ENCODE measurements around the gene WSCD1. TPM values are rescaled to one million over a fixed set of nuclear protein-coding genes. Genes with fewer than 3 reads are reported as not detected.

The WSCD1 gene
- total and polyA plus RNA-seq, 2 donors (not counting 1 experiment from before 2014, with no cell fraction given): not detected

DNA sequence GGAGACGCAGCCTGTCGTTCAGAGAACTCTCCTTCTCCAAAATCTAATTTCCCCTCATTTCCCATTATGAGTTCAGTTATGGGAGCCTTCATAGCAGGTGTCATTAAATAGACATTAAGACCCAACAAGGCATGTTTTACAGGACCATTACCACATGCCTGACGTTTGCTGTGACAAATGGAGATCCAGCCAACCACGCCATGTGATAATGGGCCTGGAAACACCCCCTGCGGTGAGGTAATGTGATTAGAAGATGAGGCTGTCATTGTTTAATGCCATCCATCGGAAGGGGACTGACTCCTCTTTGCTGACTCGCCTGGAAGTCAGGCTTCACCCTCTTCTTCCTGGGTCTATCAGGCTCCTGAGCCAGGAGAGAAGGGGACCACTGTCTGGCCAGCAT is 76.9 kb downstream of the WSCD1 start:
- H3K4me3 Mint-ChIP-seq: no peak overlapping the region
- CTCF ChIA-PET: interaction anchor here (1.4 kb wide), 1 partner anchor 289 kb away, joined by 3 read pairs; no protein-coding TSS in a partner anchor

DNA sequence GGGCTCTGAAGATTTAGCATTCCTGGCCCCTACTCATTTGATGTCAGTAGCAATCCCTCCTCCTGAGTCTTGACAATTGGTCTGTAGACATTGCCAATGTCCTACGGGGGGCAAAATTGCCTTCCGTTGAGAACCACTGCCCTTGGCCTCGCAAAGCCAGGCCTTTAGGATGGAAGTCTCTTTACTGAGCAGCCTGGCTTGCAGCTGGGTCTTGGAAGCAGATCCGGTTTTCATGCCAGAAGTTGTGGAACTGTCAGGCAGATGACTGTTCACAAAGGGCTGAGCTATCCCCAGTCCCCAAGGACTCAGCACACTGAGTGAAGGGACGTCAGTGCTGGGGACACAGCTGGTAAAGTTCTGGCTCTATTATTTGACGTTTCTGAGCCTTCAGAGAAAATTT is 83.2 kb downstream of the WSCD1 start:
- ATAC-seq (ENCODE audit: low read depth) (no peak), DNase-seq (no peak)
- CTCF ChIA-PET: no interaction called here
- Mint-ChIP-seq H3K4me3 (no peak overlapping the region), H3K9me3 (ENCODE audit: insufficient read depth) (no peaks in the 10 kb centered on the region), H3K27me3 (peaks cover 7% of the 10 kb centered on the region), H3K4me1 (no peaks in the 10 kb centered on the region), H3K27ac (no peak overlapping the region)
- no peak overlapping the region for H2AFZ ChIP-seq (ENCODE audit: insufficient read depth, low read depth, low read length, poor library complexity, severe bottlenecking)
- no peaks in the 10 kb centered on the region for H3K4me1 ChIP-seq (ENCODE audit: control insufficient read depth in 2 of 2, insufficient read depth in 2 of 2, low read length in 2 of 2)
- H3K4me2 ChIP-seq (replicated peaks; ENCODE audit: low read depth, low read length, poor library complexity, severe bottlenecking): no peak overlapping the region
- no peaks in the 10 kb centered on the region for H3K9me3 ChIP-seq (ENCODE audit: control extremely low read depth in 1 of 3, control insufficient read depth in 2 of 3, insufficient read depth in 1 of 3, low read length in 2 of 3)
- no peaks in the 10 kb centered on the region for H4K20me1 ChIP-seq (ENCODE audit: control insufficient read depth, insufficient read depth, low read length, poor library complexity, severe bottlenecking)
- no peak overlapping the region for H3K27ac ChIP-seq (ENCODE audit: low read length in 2 of 2)
- no peak overlapping the region for H3K4me3 ChIP-seq (ENCODE audit: control extremely low read depth in 1 of 5, extremely low read depth in 1 of 5, insufficient read depth in 1 of 5, low read depth in 2 of 5, low read length in 4 of 5)
- H3K79me2 ChIP-seq (ENCODE audit: control insufficient read depth, insufficient read depth, low read length): no peaks in the 10 kb centered on the region
- peaks cover 0 to 6% (median 0%) of the 10 kb centered on the region in 4 experiments for H3K27me3 ChIP-seq (replicated peaks in 1 of 4; ENCODE audit: control extremely low read depth in 1 of 4, control insufficient read depth in 3 of 4, insufficient read depth in 4 of 4, low read length in 3 of 4)
- no peak overlapping the region for H3K9ac ChIP-seq (ENCODE audit: low read length)
- intact Hi-C loops (cut with micrococcal nuclease): no loop called here
- TF ChIP-seq, protein P1, sequence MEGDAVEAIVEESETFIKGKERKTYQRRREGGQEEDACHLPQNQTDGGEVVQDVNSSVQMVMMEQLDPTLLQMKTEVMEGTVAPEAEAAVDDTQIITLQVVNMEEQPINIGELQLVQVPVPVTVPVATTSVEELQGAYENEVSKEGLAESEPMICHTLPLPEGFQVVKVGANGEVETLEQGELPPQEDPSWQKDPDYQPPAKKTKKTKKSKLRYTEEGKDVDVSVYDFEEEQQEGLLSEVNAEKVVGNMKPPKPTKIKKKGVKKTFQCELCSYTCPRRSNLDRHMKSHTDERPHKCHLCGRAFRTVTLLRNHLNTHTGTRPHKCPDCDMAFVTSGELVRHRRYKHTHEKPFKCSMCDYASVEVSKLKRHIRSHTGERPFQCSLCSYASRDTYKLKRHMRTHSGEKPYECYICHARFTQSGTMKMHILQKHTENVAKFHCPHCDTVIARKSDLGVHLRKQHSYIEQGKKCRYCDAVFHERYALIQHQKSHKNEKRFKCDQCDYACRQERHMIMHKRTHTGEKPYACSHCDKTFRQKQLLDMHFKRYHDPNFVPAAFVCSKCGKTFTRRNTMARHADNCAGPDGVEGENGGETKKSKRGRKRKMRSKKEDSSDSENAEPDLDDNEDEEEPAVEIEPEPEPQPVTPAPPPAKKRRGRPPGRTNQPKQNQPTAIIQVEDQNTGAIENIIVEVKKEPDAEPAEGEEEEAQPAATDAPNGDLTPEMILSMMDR (IDR thresholded peaks at IDR 0.05): no peak
- TF ChIP-seq EZH2 (IDR thresholded peaks at IDR 0.05; ENCODE audit: borderline replicate concordance, insufficient read depth, low read depth, low read length, poor library complexity, severe bottlenecking): no peak
- 76% methylated on average over 6 of the region's 6 CpGs for WGBS (ENCODE audit: insufficient coverage)
- POLR2A ChIA-PET: no interaction called here
- H3K36me3 ChIP-seq (replicated peaks in 1 of 2; ENCODE audit: control extremely low read depth in 1 of 2, control insufficient read depth in 1 of 2, extremely low read depth in 1 of 2, insufficient read depth in 2 of 2, low read length in 1 of 2): no peaks in the 10 kb centered on the region

More for the DNA sequence above, 76.9 kb downstream of the WSCD1 start:
- 83% methylated on average over 6 of the region's 7 CpGs for WGBS (ENCODE audit: insufficient coverage)
- ATAC-seq (ENCODE audit: low read depth) (no peak), DNase-seq (no peak)
- Histone ChIP-seq H3K4me1 (ENCODE audit: control insufficient read depth in 2 of 2, insufficient read depth in 2 of 2, low read length in 2 of 2) (no peaks in the 10 kb centered on the region), H4K20me1 (ENCODE audit: control insufficient read depth, insufficient read depth, low read length, poor library complexity, severe bottlenecking) (no peaks in the 10 kb centered on the region), H3K27me3 (replicated peaks in 1 of 4; ENCODE audit: control extremely low read depth in 1 of 4, control insufficient read depth in 3 of 4, insufficient read depth in 4 of 4, low read length in 3 of 4) (peaks cover 0 to 5% (median 0%) of the 10 kb centered on the region in 4 experiments), H3K4me2 (replicated peaks; ENCODE audit: low read depth, low read length, poor library complexity, severe bottlenecking) (no peak overlapping the region), H2AFZ (ENCODE audit: insufficient read depth, low read depth, low read length, poor library complexity, severe bottlenecking) (no peak overlapping the region), H3K27ac (ENCODE audit: low read length in 2 of 2) (no peak overlapping the region), H3K79me2 (ENCODE audit: control insufficient read depth, insufficient read depth, low read length) (no peaks in the 10 kb centered on the region), H3K9ac (ENCODE audit: low read length) (no peak overlapping the region), H3K4me3 (ENCODE audit: control extremely low read depth in 1 of 5, extremely low read depth in 1 of 5, insufficient read depth in 1 of 5, low read depth in 2 of 5, low read length in 4 of 5) (no peak overlapping the region), H3K9me3 (ENCODE audit: control extremely low read depth in 1 of 3, control insufficient read depth in 2 of 3, insufficient read depth in 1 of 3, low read length in 2 of 3) (peaks cover 0 to 6% (median 4%) of the 10 kb centered on the region in 3 donors), H3K36me3 (replicated peaks in 1 of 2; ENCODE audit: control extremely low read depth in 1 of 2, control insufficient read depth in 1 of 2, extremely low read depth in 1 of 2, insufficient read depth in 2 of 2, low read length in 1 of 2) (no peaks in the 10 kb centered on the region)
- H3K4me1 Mint-ChIP-seq: no peaks in the 10 kb centered on the region
- peaks cover 5% of the 10 kb centered on the region for H3K9me3 Mint-ChIP-seq (ENCODE audit: insufficient read depth)
- POLR2A ChIA-PET: no interaction called here
- peaks cover 7% of the 10 kb centered on the region for H3K27me3 Mint-ChIP-seq
- intact Hi-C loops (cut with micrococcal nuclease): no loop called here
- no peak for TF ChIP-seq EZH2 (IDR thresholded peaks at IDR 0.05; ENCODE audit: borderline replicate concordance, insufficient read depth, low read depth, low read length, poor library complexity, severe bottlenecking)
- TF ChIP-seq, protein P1 (IDR thresholded peaks at IDR 0.05): no peak
- no peak overlapping the region for H3K27ac Mint-ChIP-seq
